Left forelimb (tissue), 1 donor: Measurements from ENCODE around the gene GDPGP1.
A peak's percentile ranks its signal among the peaks of the same experiment; 100 is the strongest.
"Not testable (repeated sequence)": the region's sequence is repeated elsewhere in the genome, so short reads cannot be mapped to it uniquely, and the experiment has no call there.

Experiments
- DNase-seq: peaks from one replicate; pipeline ENCODE4 v3.0.0-alpha.2; 2018; ENCODE audit warnings: low spot score

Gene GDPGP1

GRCh38 chr15:90261811-90262210 is 27.8 kb downstream of the GDPGP1 start:
- no peak for DNase-seq

DNA sequence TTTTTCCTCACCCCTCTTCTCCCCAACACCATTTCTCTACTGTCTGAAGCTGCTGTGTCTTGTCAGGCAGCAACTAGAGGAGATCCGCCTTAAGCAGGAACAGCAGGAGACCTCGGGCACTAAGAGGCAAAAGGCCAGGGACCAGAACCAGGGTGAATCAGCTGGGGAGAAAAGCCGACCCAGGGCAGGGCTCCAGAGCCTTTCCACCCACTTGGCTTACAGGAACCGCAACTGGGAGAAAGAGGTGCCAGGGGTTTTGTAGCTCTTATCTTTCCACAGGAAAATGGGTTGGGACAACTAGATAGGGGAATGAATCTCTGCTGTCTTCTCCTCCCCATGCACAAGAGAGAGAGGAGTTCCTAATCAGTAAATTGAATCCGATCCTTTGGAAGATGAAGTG is 28.4 kb downstream of the GDPGP1 start:
- no peak for DNase-seq

GRCh38 chr15:90264671-90265070 is 30.7 kb downstream of the GDPGP1 start:
- no peak for DNase-seq

DNA sequence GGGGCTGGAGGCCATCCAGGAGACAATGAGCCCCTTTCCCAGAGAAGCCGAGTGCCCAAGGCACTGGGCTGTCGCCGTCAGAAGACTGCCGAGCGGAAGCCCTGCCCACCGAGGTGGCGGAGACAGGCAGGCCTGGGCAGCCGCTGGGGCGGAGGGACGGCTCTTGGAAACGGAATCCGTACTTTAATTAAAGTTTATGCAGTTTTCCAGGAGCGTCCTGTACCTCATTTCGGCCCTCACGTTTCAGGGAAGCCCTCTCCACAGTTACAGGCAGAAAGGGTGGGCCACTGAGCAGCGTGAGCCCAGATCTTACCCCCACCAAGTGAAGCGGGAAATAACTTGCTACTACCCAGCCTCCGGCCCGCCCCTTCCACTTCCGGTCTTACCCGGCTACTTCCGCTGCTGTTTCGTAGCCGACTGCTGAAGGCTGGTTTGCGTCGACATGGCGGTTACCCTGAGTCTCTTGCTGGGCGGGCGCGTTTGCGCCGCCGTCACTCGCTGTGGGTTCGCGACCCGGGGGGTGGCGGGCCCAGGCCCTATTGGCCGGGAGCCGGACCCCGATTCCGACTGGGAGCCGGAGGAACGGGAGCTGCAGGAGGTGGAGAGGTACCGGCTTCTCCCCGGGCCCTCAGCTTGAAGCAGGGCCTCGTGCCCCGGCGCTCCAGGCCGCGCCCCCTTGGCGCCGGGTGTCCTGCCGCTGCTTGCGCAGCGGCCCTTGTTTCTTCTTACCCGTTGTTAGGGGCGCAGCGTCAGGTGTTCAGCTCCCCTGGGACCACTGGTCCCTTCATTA is 31.5 kb downstream of the GDPGP1 start, which contains the start of gene NGRN:
Gene NGRN, plus strand, starts transcription at position 402 of the 790 bp plus-strand sequence. Its CDS starts 41 bp downstream, at position 443.
- peak; percentile 96 for DNase-seq

DNA sequence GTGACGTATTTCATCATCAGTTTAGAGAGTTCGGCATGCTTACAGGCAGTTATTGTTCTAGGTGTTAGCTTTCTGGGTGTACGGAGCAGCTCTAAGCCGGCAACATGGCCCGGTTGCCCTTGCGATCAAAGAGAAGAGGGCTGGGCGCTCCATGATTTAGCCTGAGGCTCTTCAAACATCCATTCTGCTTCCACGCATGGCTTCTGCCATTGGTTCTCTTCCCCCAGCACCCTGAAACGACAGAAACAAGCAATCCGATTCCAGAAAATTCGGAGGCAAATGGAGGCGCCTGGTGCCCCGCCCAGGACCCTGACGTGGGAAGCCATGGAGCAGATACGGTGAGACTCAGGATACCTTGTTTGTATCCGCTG is 32.0 kb downstream of the GDPGP1 start:
- DNase-seq = peak; percentile 71

- DNase-seq = no peak
These were observed 32.5 kb downstream of the GDPGP1 start for GRCh38 chr15:90266485-90266884.

DNA sequence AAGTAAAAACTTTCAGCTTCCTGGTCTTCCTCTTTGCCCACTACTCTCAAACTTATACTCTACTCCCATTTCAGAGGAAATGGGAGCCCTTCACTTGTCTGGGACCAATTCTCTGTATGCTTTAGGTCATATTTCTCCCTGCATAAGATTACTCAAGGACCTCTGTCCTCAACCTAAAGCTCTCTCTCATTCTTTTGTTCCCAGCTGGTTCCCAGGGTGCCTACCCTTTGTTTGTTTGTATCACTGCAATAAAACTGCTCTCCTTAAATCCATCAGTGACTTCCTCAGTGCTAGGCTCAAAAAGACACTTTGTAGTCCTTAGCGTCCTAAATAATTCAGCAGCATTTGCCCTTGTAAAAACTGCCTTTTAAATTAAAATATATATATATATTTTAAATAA is 34.4 kb downstream of the GDPGP1 start:
- DNase-seq = no peak

GRCh38 chr15:90270502-90271150 is 36.6 kb downstream of the GDPGP1 start:
- DNase-seq = no peak

GRCh38 chr15:90271459-90272166 is 37.6 kb downstream of the GDPGP1 start:
- DNase-seq = no peak

GRCh38 chr15:90278467-90278866 is 44.5 kb downstream of the GDPGP1 start:
- not testable (repeated sequence) for DNase-seq

DNA sequence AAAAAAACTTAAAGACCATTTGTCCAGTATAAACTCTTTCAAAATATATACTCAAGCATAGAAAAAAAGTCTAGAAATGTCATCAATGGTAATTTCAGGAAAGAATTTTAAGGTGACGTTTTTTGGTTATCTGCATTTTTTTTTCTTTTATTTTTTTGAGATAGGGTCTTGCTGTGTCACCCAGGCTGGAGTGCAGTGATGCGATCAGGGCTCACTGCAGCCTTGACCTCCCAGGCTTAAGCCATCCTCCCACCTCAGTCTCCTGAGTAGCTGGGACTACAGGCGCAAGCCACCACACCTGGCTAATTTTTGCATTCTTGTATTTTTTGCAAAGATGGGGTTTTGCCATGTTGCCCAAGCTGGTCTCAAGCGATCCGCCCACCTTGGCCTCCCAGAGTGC is 46.7 kb downstream of the GDPGP1 start:
- DNase-seq = not testable (repeated sequence)

- not testable (repeated sequence) for DNase-seq
These were observed 47.6 kb downstream of the GDPGP1 start for GRCh38 chr15:90281637-90282036.

DNA sequence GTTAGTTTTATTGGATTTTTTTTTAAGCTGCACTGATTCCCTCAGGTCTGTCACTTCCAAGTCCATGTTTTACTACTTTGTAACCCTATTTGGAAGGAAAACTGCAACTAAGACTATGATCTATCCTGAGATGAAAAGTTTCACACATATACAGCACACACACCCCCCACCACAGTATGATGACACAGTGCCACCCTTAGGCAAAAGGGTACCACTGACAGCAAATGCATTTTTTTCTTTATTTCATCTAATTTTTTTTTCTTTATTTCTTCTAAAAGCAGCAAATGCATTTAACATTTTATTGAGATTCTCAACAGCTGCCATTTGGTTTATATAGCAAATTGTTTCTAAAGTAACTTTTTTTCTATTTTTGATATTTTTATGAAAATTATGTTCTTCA is 52.7 kb downstream of the GDPGP1 start:
- no peak for DNase-seq

- DNase-seq = no peak
These were observed 53.1 kb downstream of the GDPGP1 start for GRCh38 chr15:90287101-90287500.

GRCh38 chr15:90287946-90288345 is 53.9 kb downstream of the GDPGP1 start:
- DNase-seq = no peak

- no peak for DNase-seq
These were observed 57.8 kb downstream of the GDPGP1 start for GRCh38 chr15:90291679-90292356.

DNA sequence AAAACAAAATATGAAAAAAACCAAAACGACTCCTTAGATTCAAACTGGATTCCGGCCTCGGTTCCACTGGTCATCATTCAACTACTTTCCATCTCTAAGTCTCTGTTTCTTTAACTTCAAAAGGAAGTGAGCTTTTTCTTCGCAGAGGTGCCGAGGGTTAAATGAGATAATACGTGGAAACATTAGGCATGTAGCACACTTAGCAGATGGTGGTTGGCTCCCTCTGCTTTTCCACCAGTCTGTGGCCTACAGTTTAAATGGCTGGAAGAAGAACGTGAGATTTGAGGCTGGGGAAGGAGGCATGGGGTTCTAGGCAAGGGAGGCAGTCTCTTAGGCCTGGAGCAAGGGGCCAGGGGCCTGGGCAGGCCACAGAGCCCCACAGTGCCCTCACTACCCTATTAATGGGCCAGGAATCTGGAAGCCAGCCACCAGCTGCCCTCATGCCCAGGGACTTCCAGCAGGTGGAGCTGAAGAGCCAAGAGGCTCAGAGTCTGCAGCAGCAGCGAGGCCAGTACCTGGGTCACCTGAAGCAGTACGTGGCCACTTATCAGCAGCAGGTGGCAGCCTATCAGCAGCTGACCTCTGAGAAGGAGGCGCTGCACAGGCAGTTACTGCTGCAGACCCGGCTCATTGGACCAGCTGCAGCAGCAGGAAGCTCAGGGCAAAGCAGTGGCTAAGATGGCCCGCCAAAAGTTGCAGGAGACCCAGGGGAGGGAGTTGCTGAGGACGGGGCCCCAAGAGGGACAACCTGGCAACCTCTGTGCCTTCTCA is 59.2 kb downstream of the GDPGP1 start:
- DNase-seq = not testable (repeated sequence)

DNA sequence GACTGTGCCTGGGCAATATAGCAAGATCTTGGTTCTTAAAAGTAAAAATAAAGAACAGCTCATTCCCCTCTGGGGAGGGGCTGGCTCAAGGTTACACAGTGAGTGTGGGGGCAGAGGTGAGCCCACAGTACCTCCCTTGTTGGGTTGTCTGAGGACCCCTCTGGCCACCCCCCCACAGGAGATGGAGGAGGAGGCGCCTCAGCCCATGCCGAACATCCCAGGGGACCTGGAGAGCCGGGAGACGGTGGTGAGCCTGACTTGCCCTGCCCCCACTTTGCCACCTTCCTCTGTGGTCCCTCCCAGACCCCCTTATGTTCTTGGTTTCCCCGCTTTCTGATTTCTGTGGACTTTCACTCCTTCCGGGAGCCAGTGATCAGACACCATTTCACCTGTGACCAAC is 60.1 kb downstream of the GDPGP1 start:
- no peak for DNase-seq

DNA sequence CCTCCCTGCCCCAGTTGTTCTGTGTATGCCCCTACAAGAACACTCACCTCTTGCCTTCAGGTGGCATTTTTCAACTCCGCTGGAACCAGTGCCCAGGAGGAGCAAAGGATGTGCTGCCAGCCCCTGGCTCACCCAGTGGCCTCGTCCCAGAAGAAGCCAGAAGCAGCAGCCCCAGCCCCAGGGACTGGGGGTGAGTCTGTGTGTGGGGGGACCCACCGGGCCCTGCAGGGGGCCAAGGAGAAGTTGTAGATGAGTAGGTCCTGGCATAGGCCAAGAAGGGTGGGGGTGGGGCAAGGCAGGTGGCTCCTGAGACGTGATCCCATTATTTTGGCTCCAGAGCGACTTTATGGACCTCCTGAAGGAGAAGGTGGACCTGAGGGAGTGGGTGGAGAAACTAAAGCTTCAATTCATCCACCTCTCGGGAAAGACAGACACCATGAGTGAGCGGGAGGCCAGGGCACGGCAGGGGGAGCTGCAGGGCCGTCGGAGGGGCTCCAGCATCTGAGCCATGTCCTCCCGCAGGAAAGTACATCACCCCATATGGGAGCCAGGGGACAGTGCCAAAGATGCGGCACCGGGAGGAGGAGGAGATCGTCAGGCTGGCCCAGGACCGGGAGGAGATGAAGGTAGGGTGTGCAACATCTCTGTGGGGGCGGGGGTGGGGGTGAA is 60.7 kb downstream of the GDPGP1 start:
- DNase-seq = no peak

- DNase-seq = no peak
These were observed 61.2 kb downstream of the GDPGP1 start for GRCh38 chr15:90295270-90295648.
